GM12892 (cell line): ENCODE data around the gene NAV2.
"Not testable (repeated sequence)": the region's sequence is repeated elsewhere in the genome, so short reads cannot be mapped to it uniquely, and the experiment has no call there.

ENCODE experiments used
- DNase-seq: peaks from one replicate; pipeline ENCODE4 v3.0.0; 2011; ENCODE audit not compliant: insufficient read length
- FAIRE-seq: peaks from 2 replicates; lab custom pipeline; 2011; peaks lifted over from hg19 to GRCh38; lab: Jason Lieb, UNC
- POLR2A ChIP-seq: IDR thresholded peaks from 2 replicates; pipeline ENCODE4 v1.6.1; 2011; ENCODE audit warnings: low read depth, low read length, control low read depth
- POLR2AphosphoS5 ChIP-seq: IDR thresholded peaks from 2 replicates; pipeline ENCODE4 v1.6.1; 2011; ENCODE audit warnings: low read depth, low read length, control low read depth
- TAF1 ChIP-seq: IDR thresholded peaks from 2 replicates; pipeline ENCODE4 v1.6.1; 2011; ENCODE audit warnings: low read depth, mild to moderate bottlenecking, control low read depth, low read length, borderline replicate concordance

Gene NAV2

DNA sequence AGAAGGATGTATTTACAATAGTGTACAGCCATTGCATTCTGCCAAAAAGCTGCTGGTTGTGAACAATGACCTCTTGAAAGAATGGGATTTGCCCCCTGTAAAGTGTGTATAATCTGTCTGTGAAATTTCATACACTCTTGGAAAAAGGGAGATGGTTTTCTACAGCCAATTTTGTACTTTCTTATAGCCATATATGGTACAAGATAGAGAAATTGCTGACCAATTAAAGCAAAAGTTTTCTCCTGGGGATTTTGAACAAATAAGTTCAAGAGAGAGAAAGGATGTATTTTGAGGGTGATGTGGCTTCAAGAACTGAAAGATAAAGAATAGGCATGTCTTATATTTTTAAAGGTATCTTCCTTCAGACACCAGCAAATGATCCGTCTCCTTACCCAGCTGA lies 211.0 kb downstream of the NAV2 start:
- no peak for TF ChIP-seq POLR2A
- TF ChIP-seq POLR2AphosphoS5: no peak
- no peak for TF ChIP-seq TAF1
- no peak for DNase-seq

DNA sequence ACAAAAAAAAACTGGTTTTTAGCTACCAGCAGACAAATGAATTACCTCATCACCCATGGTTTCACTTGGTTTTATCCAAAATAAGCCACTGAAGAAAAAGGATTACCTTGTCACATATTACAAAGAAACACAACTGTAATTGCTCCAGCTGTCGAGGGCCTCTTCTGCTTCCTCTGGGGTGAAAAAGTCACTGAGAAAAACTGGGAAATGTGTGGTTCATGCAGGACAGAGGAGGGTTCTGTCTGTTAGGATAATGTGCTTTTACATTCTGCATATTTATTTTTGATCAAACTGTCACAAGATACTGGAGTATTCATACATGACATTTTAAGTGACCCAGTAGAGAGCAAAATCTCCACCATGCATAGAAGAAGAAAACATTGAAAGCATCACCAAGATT lies 211.7 kb downstream of the NAV2 start:
- FAIRE-seq (no peak), DNase-seq (no peak)
- no peak for TF ChIP-seq TAF1
- TF ChIP-seq POLR2A: no peak
- TF ChIP-seq POLR2AphosphoS5: no peak

More for the DNA sequence above, 211.0 kb downstream of the NAV2 start:
- FAIRE-seq: no peak

DNA sequence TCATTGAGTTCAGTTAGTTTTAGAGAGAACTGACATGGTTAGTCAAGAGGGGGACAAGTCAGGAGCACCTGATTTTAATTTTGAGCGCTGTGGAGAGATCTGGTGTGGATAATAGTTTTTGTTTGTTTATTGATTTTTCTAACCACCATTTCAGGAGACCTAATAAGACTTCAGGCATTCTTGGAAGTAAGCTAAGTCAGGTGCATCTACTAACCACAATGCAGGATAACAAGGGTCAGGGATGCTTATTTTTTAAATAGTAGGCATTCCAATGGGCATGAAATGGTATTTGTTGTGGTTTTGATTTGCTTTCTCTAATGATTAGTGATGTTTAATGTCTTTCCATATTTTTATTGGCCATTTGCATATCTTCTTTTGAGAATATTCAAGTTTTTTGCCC lies 212.1 kb downstream of the NAV2 start:
- TF ChIP-seq TAF1: no peak
- no peak for TF ChIP-seq POLR2AphosphoS5
- no peak for TF ChIP-seq POLR2A
- DNase-seq (no peak), FAIRE-seq (no peak)

DNA sequence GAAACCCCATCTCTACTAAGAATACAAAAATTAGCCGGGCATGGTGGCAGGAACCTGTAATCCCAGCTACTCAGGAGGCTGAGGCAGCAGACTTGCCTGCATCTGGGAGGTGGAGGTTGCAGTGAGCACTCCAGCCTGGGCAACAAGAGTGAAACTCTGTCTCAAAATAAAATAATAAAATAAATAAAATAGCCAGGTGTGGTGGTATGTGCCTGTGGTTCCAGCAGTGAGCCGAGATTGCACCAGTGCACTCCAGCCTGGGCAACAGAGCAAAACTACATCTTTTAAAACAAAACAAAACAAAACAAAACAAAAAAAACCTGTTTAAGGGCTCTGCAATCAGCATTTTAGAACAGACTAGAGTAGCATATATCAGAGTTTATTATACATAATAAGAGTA lies 214.8 kb downstream of the NAV2 start:
- FAIRE-seq: not testable (repeated sequence)

DNA sequence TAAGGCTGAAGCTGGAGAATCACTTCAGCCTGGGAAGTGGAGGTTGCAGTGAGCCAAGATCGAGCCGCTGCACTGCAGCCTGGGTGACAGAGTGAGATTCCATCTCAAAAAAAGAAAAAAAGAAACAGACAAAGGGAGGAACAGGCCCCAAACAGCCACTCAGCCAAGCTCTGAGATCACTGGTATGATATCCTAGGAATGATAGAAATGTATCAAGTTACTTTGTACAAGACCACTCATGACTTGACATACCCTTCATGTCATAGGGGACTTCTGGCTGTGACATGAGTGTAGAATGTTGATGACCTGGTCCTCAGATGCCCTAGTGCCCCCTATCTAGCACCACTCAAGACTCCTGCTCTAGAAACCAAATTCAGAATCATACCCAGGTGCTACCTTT lies 216.5 kb downstream of the NAV2 start:
- TF ChIP-seq POLR2AphosphoS5 (no peak), POLR2A (no peak), TAF1 (no peak)
- FAIRE-seq: no peak

More for the DNA sequence above, 214.8 kb downstream of the NAV2 start:
- DNase-seq: not testable (repeated sequence)

DNA sequence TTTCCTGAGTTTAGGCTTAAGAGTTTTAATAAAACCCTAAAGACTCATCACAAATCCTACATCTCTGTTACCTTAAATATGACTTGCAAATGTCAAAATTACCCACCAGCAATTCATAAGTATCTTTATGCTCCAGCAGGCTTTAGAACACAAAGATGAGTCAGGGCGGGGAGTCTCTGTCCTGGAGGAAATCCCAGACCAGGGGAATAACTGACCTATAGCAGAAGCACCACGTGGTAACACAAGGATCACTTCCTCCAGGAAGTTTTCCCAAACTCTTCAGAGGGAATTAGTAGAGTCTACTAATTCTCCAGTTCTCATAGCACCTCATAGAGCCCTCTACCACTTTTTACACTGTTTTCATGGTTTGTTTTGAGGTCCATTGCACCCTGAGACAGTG lies 217.0 kb downstream of the NAV2 start:
- TF ChIP-seq POLR2A (no peak), POLR2AphosphoS5 (no peak), TAF1 (no peak)
- FAIRE-seq: no peak
- DNase-seq: no peak

More for the DNA sequence above, 216.5 kb downstream of the NAV2 start:
- no peak for DNase-seq

DNA sequence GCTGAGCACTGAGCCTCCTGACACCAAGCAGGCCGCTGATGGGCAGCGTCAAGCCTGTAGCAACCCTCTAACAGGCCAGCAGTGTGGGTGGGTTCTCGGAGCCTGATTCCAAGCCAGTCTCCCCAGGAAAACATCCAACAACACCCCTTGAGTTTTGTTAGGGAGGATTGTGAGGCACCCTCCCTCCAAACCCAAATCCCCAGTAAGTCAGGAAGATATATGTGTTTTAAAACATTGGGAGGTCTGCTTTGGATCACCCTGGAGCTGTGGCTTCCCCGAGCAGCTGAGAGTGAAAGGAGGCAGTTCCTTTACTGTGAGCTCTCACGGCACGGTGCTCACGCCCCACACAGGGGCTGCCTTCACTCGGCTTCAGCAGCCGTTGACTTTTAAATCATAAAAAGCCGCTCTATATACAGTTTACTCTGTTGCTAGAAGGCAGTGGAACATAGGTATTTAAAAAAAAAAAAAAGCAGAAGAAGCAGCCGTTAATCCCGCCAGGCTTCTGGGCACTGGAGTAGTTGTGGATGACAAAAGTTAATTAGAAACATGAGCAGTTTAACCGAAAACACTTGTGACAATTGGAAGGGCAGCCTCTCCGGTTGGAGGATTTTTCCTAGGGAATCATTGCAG lies 218.6 kb downstream of the NAV2 start:
- TF ChIP-seq POLR2AphosphoS5: no peak
- TF ChIP-seq POLR2A: no peak
- no peak for TF ChIP-seq TAF1
- FAIRE-seq (no peak), DNase-seq (no peak)

DNA sequence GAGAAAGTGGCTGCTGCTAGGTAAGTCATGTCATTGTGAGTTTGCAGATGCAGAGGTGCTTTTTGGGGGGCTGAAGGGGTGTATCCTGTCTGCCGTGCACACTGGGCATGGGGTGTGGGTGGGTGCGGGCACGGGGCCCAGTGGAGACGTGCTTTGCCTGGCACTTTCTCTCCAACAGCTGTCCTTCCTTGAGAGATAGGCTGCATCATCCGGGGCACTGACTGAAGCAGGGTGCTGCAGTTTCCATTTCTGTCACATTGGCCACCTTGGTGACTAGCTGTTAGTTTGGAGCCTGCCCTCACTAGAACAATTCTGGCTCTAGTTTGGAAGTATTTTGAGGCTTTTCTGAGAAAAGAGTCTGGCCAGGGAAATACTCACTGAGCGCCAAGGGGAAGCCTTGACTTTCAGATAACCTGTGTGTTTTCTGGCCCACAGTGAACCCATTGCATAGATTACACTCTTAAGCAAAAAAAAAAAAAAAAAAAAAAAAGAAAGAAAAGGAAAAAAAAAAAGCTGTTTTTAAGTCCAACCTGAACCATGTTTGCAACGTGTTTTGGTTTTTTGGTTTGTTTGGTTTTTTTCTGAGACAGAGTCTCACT lies 219.2 kb downstream of the NAV2 start:
- FAIRE-seq (no peak), DNase-seq (no peak)
- no peak for TF ChIP-seq TAF1
- no peak for TF ChIP-seq POLR2AphosphoS5
- no peak for TF ChIP-seq POLR2A

DNA sequence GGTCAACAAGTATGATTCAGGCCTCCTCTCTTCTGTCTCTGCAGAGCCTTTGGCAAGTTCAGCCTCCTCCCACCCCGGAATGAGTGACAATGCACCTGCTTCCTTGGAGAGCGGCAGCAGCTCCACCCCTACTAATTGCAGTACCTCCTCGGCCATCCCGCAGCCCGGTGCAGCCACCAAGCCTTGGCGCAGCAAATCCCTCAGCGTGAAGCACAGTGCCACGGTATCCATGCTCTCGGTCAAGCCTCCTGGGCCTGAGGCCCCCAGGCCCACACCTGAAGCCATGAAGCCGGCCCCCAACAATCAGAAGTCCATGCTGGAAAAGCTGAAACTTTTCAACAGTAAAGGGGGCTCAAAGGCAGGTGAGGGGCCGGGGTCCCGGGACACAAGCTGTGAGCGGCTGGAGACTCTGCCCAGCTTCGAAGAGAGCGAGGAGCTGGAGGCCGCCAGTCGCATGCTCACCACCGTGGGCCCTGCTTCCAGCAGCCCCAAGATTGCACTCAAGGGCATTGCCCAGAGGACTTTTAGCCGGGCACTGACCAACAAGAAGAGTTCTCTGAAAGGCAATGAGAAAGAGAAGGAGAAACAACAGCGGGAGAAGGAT lies 220.6 kb downstream of the NAV2 start:
- no peak for TF ChIP-seq TAF1
- no peak for TF ChIP-seq POLR2A
- no peak for TF ChIP-seq POLR2AphosphoS5
- no peak for FAIRE-seq
- no peak for DNase-seq

DNA sequence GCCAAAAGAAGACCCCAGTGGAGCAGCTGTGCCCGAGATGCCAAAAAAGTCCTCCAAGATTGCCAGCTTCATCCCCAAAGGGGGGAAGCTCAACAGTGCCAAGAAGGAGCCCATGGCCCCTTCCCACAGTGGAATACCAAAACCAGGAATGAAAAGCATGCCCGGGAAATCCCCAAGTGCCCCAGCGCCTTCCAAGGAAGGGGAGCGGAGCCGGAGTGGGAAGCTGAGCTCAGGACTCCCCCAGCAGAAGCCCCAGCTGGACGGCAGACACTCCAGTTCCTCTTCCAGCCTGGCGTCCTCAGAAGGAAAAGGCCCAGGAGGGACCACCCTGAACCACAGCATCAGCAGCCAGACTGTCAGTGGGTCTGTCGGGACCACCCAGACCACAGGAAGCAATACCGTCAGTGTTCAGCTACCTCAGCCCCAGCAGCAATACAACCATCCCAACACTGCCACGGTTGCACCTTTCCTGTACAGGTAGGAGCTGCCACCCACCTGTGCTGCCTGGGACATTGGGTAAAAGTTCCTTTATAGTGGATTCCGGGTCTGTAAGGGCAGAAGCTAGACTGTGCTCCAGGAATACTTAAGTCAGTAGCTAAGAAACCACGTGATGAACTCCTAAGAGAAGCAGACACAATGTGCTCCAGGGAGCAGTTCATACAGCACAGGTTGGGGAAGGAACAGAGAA lies 221.3 kb downstream of the NAV2 start:
- FAIRE-seq: no peak

DNA sequence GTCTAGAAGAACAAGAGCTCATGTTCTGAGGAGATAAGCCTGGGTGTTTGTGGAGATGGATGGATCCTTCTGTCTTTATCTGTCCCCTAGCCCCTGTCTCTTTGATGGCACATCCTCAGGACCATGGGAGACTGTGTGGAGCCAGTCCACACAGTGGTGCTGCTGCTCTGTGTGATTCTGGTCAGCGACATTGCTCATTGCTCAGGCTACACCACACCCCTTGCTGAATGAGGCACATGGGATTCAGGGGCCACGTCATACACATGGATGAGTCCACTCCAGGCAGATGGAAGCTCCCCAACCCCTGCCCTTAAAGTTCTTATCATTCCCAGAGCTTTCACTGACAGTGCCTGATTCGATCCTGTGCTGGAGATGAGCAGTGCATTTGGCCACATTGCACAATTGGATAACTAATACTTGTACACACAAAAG lies 222.2 kb downstream of the NAV2 start:
- TF ChIP-seq POLR2A: no peak
- no peak for TF ChIP-seq TAF1
- no peak for TF ChIP-seq POLR2AphosphoS5
- FAIRE-seq (no peak), DNase-seq (no peak)

More for the DNA sequence above, 221.3 kb downstream of the NAV2 start:
- no peak for DNase-seq
- TF ChIP-seq TAF1 (no peak), POLR2AphosphoS5 (no peak), POLR2A (no peak)
